ENCODE measurements around the gene RASSF7. TPM values are rescaled to one million over a fixed set of nuclear protein-coding genes. Genes with fewer than 3 reads are reported as not detected.
"Not testable (repeated sequence)": the region's sequence is repeated elsewhere in the genome, so short reads cannot be mapped to it uniquely, and the experiment has no call there.

RASSF7 gene
- total RNA-seq, 1 donor from 2014 or later, result 2.5 TPM

GRCh38 chr11:567011-567628, 6.3 kb downstream of the RASSF7 start:
- DNase-seq, result no peak

- no peak for DNase-seq
Measured at GRCh38 chr11:567629-568292, 7.0 kb downstream of the RASSF7 start.

- peak; percentile 88 for DNase-seq
Measured at GRCh38 chr11:568306-569157, 7.8 kb downstream of the RASSF7 start.

- DNase-seq, result no peak
Measured at GRCh38 chr11:569158-569885, 8.6 kb downstream of the RASSF7 start.

- no peak for DNase-seq
Measured at GRCh38 chr11:571802-572185, 11.0 kb downstream of the RASSF7 start.

- no peak for DNase-seq
Measured at GRCh38 chr11:573146-573759, 12.5 kb downstream of the RASSF7 start.

- DNase-seq, result not testable (repeated sequence)
Measured at GRCh38 chr11:574031-574570, 13.3 kb downstream of the RASSF7 start.

GRCh38 chr11:574632-575312, 14.0 kb downstream of the RASSF7 start:
- DNase-seq, result no peak

GRCh38 chr11:575313-575995, 14.7 kb downstream of the RASSF7 start:
- no peak for DNase-seq

GRCh38 chr11:575996-576768, 15.4 kb downstream of the RASSF7 start, which contains the start of gene PHRF1:
Gene PHRF1, plus strand, starts transcription at chr11:576470. Its CDS starts 5,043 bp downstream, at chr11:581513.
- peak; percentile 93 for DNase-seq

GRCh38 chr11:576811-577610, 16.2 kb downstream of the RASSF7 start:
- no peak for DNase-seq

GRCh38 chr11:577611-577894, 16.8 kb downstream of the RASSF7 start:
- DNase-seq, result no peak

- DNase-seq, result no peak
Measured at GRCh38 chr11:578276-579035, 17.7 kb downstream of the RASSF7 start.

GRCh38 chr11:579830-580601, 19.2 kb downstream of the RASSF7 start:
- no peak for DNase-seq

- DNase-seq, result no peak
Measured at GRCh38 chr11:581342-581741, 20.6 kb downstream of the RASSF7 start.

GRCh38 chr11:581752-582151, 21.0 kb downstream of the RASSF7 start:
- peak; percentile 38 for DNase-seq

- DNase-seq, result no peak
Measured at GRCh38 chr11:584287-584686, 23.5 kb downstream of the RASSF7 start.

All from occipital lobe (tissue), 2 donors.